Measurements from ENCODE around the gene GRPEL1. TPM values are rescaled to one million over a fixed set of nuclear protein-coding genes. Genes with fewer than 3 reads are reported as not detected.

The GRPEL1 gene
- total and polyA plus RNA-seq, 10 of the 15 experiments (the other 5 are each of a cell fraction or from before 2014, with no cell fraction given), result 30.8 to 119 (median 67.6) TPM

GRCh38 chr4:7078025-7078424 lies 10.2 kb upstream of the GRPEL1 start:
- ChIA-PET RAD21 (ENCODE audit: unreplicated experiment) (no interaction called here), CTCF (interaction anchor here (0.7 to 1.0 kb wide), 2 partner anchors 9 to 14 kb away, joined by 3 to 4 read pairs; no protein-coding TSS in a partner anchor), SMC1A (ENCODE audit: uncharacterized antibody, unreplicated experiment) (interaction anchor here (1.4 kb wide), 1 partner anchor 17 kb away, joined by 3 read pairs; no protein-coding TSS in a partner anchor), POLR2A (no interaction called here)
- ATAC-seq (no peak), FAIRE-seq (no peak), DNase-seq (ENCODE audit: low read depth, low spot score) (no peak)
- no peaks in the 10 kb centered on the region; the same call in 1 of the 2 replicates for H4K20me1 ChIP-seq (ENCODE audit: control insufficient read depth, insufficient read depth)
- no peaks in the 10 kb centered on the region for H3K9me3 ChIP-seq (replicated peaks; ENCODE audit: control insufficient read depth, insufficient read depth, low read length)
- H3K4me1 ChIP-seq (ENCODE audit: control insufficient read depth, insufficient read depth, low read length), result no peaks in the 10 kb centered on the region
- H3K9ac ChIP-seq (ENCODE audit: control insufficient read depth, insufficient read depth, low read length), result no peak overlapping the region
- H3K79me2 ChIP-seq (ENCODE audit: control insufficient read depth, insufficient read depth, low read length), result no peaks in the 10 kb centered on the region
- no TSS peak for BruUV-seq (replicated peaks)
- H3K36me3 ChIP-seq (ENCODE audit: control insufficient read depth in 2 of 2, insufficient read depth in 2 of 2, low read length in 1 of 2), result no peaks in the 10 kb centered on the region
- no peaks in the 10 kb centered on the region for H3K27me3 ChIP-seq (replicated peaks in 1 of 2; ENCODE audit: control insufficient read depth in 2 of 2, insufficient read depth in 2 of 2, low read length in 1 of 2)
- intact Hi-C loops (cut with micrococcal nuclease; ENCODE audit: unreplicated experiment) (no loop called here), in situ Hi-C loops (cut with MboI) (no loop called here)
- no peak for TF ChIP-seq IRF3 (IDR thresholded peaks at IDR 0.05)
- TF ChIP-seq ZNF207 (IDR thresholded peaks at IDR 0.05; ENCODE audit: borderline replicate concordance), result no peak
- no peak for TF ChIP-seq SUPT20H (IDR thresholded peaks at IDR 0.05; ENCODE audit: borderline replicate concordance, control insufficient read depth, low read depth, low read length)
- TF ChIP-seq TCF12 (IDR thresholded peaks at IDR 0.05; ENCODE audit: low read depth, low read length), result no peak
- no peak for TF ChIP-seq NFYB (IDR thresholded peaks at IDR 0.05; ENCODE audit: insufficient read depth, low read depth, low read length)
- TF ChIP-seq ATF7 (IDR thresholded peaks at IDR 0.05; ENCODE audit: low read depth), result no peak
- TF ChIP-seq, protein P1, sequence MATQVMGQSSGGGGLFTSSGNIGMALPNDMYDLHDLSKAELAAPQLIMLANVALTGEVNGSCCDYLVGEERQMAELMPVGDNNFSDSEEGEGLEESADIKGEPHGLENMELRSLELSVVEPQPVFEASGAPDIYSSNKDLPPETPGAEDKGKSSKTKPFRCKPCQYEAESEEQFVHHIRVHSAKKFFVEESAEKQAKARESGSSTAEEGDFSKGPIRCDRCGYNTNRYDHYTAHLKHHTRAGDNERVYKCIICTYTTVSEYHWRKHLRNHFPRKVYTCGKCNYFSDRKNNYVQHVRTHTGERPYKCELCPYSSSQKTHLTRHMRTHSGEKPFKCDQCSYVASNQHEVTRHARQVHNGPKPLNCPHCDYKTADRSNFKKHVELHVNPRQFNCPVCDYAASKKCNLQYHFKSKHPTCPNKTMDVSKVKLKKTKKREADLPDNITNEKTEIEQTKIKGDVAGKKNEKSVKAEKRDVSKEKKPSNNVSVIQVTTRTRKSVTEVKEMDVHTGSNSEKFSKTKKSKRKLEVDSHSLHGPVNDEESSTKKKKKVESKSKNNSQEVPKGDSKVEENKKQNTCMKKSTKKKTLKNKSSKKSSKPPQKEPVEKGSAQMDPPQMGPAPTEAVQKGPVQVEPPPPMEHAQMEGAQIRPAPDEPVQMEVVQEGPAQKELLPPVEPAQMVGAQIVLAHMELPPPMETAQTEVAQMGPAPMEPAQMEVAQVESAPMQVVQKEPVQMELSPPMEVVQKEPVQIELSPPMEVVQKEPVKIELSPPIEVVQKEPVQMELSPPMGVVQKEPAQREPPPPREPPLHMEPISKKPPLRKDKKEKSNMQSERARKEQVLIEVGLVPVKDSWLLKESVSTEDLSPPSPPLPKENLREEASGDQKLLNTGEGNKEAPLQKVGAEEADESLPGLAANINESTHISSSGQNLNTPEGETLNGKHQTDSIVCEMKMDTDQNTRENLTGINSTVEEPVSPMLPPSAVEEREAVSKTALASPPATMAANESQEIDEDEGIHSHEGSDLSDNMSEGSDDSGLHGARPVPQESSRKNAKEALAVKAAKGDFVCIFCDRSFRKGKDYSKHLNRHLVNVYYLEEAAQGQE (IDR thresholded peaks at IDR 0.05; ENCODE audit: low read depth, low read length), result no peak
- no peak for TF ChIP-seq NFYA (IDR thresholded peaks at IDR 0.05; ENCODE audit: borderline replicate concordance, low read depth, low read length)
- 37% methylated on average over 5 of the region's 5 CpGs for WGBS (ENCODE audit: insufficient coverage, insufficient replicate concordance, low lambda C conversion rate, missing lambda C conversion rate)
- H2AFZ ChIP-seq (ENCODE audit: control insufficient read depth, low read depth, low read length), result no peak overlapping the region
- H3K4me3 ChIP-seq, result no peak overlapping the region
- no peak overlapping the region for H3K27ac ChIP-seq (ENCODE audit: control insufficient read depth, insufficient read depth)
- H3K4me2 ChIP-seq (ENCODE audit: control insufficient read depth, insufficient read depth), result no peak overlapping the region
